Measurements from ENCODE around the gene TTLL1.
A peak's percentile ranks its signal among the peaks of the same experiment; 100 is the strongest.

Gene TTLL1

GRCh38 chr22:43009444-43009843, 79.7 kb downstream of the TTLL1 start:
- ChIA-PET POLR2A (no interaction called here), CTCF (interaction anchor here (1.4 kb wide), 1 partner anchor 24 kb away, joined by 4 read pairs; no protein-coding TSS in a partner anchor)
- H3K27me3 ChIP-seq (replicated peaks in 2 of 5; ENCODE audit: control insufficient read depth in 4 of 5, insufficient read depth in 5 of 5, low read length in 4 of 5) = no peaks in the 10 kb centered on the region
- 100% methylated on average over 2 of the region's 4 CpGs for WGBS (ENCODE audit: insufficient coverage)
- peaks cover 5 to 56% (median 35%) of the 10 kb centered on the region in 4 experiments for H3K4me1 ChIP-seq (ENCODE audit: control extremely low read depth in 1 of 4, control insufficient read depth in 4 of 4, insufficient read depth in 4 of 4, low read length in 3 of 4)
- no peak overlapping the region for H3K27ac ChIP-seq (ENCODE audit: insufficient read depth in 1 of 2, low read depth in 1 of 2, low read length in 2 of 2, poor library complexity in 1 of 2, severe bottlenecking in 2 of 2)
- no peaks in the 10 kb centered on the region for H3K36me3 ChIP-seq (ENCODE audit: control insufficient read depth in 4 of 4, insufficient read depth in 4 of 4, low read length in 3 of 4)
- H3K4me3 ChIP-seq (ENCODE audit: control insufficient read depth in 1 of 7, extremely low read depth in 1 of 7, insufficient read depth in 4 of 7, low read depth in 2 of 7, low read length in 6 of 7) = no peak overlapping the region
- DNase-seq = no peak
- H3K9me3 ChIP-seq (ENCODE audit: control extremely low read depth in 1 of 5, control insufficient read depth in 4 of 5, insufficient read depth in 2 of 5, low read depth in 1 of 5, low read length in 4 of 5) = no peaks in the 10 kb centered on the region

GRCh38 chr22:43008921-43009320, 80.3 kb downstream of the TTLL1 start:
- Histone ChIP-seq H3K27me3 (replicated peaks in 2 of 5; ENCODE audit: control insufficient read depth in 4 of 5, insufficient read depth in 5 of 5, low read length in 4 of 5) (no peaks in the 10 kb centered on the region), H3K27ac (ENCODE audit: insufficient read depth in 1 of 2, low read depth in 1 of 2, low read length in 2 of 2, poor library complexity in 1 of 2, severe bottlenecking in 2 of 2) (no peak overlapping the region), H3K4me1 (ENCODE audit: control extremely low read depth in 1 of 4, control insufficient read depth in 4 of 4, insufficient read depth in 4 of 4, low read length in 3 of 4) (peaks cover 5 to 59% (median 38%) of the 10 kb centered on the region in 4 experiments), H3K4me3 (ENCODE audit: control insufficient read depth in 1 of 7, extremely low read depth in 1 of 7, insufficient read depth in 4 of 7, low read depth in 2 of 7, low read length in 6 of 7) (no peak overlapping the region), H3K36me3 (ENCODE audit: control insufficient read depth in 4 of 4, insufficient read depth in 4 of 4, low read length in 3 of 4) (no peaks in the 10 kb centered on the region), H3K9me3 (ENCODE audit: control extremely low read depth in 1 of 5, control insufficient read depth in 4 of 5, insufficient read depth in 2 of 5, low read depth in 1 of 5, low read length in 4 of 5) (no peaks in the 10 kb centered on the region)
- DNase-seq = no peak
- 100% methylated on average over 1 of the region's 4 CpGs for WGBS (ENCODE audit: insufficient coverage)
- ChIA-PET POLR2A (no interaction called here), CTCF (interaction anchor here (1.4 kb wide), 1 partner anchor 25 kb away, joined by 4 read pairs; no protein-coding TSS in a partner anchor)

GRCh38 chr22:43008509-43008908, 80.7 kb downstream of the TTLL1 start:
- Histone ChIP-seq H3K27me3 (replicated peaks in 2 of 5; ENCODE audit: control insufficient read depth in 4 of 5, insufficient read depth in 5 of 5, low read length in 4 of 5) (no peaks in the 10 kb centered on the region), H3K4me3 (ENCODE audit: control insufficient read depth in 1 of 7, extremely low read depth in 1 of 7, insufficient read depth in 4 of 7, low read depth in 2 of 7, low read length in 6 of 7) (no peak overlapping the region), H3K9me3 (ENCODE audit: control extremely low read depth in 1 of 5, control insufficient read depth in 4 of 5, insufficient read depth in 2 of 5, low read depth in 1 of 5, low read length in 4 of 5) (no peaks in the 10 kb centered on the region), H3K36me3 (ENCODE audit: control insufficient read depth in 4 of 4, insufficient read depth in 4 of 4, low read length in 3 of 4) (no peaks in the 10 kb centered on the region), H3K4me1 (ENCODE audit: control extremely low read depth in 1 of 4, control insufficient read depth in 4 of 4, insufficient read depth in 4 of 4, low read length in 3 of 4) (peaks cover 5 to 59% (median 36%) of the 10 kb centered on the region in 4 experiments), H3K27ac (ENCODE audit: insufficient read depth in 1 of 2, low read depth in 1 of 2, low read length in 2 of 2, poor library complexity in 1 of 2, severe bottlenecking in 2 of 2) (no peak overlapping the region)
- POLR2A ChIA-PET = no interaction called here
- no CpG with 5 or more reads among the region's 4 CpGs for WGBS (ENCODE audit: insufficient coverage)
- DNase-seq = no peak
- CTCF ChIA-PET = interaction anchor here (1.3 to 1.4 kb wide), 2 partner anchors 25 to 188 kb away, joined by 3 to 4 read pairs; no protein-coding TSS in a partner anchor

GRCh38 chr22:43007519-43008102, 81.6 kb downstream of the TTLL1 start:
- Histone ChIP-seq H3K4me1 (ENCODE audit: control extremely low read depth in 1 of 4, control insufficient read depth in 4 of 4, insufficient read depth in 4 of 4, low read length in 3 of 4) (peaks cover under 1 to 58% (median 31%) of the 10 kb centered on the region in 4 experiments), H3K4me3 (ENCODE audit: control insufficient read depth in 1 of 7, extremely low read depth in 1 of 7, insufficient read depth in 4 of 7, low read depth in 2 of 7, low read length in 6 of 7) (no peak overlapping the region), H3K9me3 (ENCODE audit: control extremely low read depth in 1 of 5, control insufficient read depth in 4 of 5, insufficient read depth in 2 of 5, low read depth in 1 of 5, low read length in 4 of 5) (no peaks in the 10 kb centered on the region), H3K27ac (ENCODE audit: insufficient read depth in 1 of 2, low read depth in 1 of 2, low read length in 2 of 2, poor library complexity in 1 of 2, severe bottlenecking in 2 of 2) (no peak overlapping the region), H3K27me3 (replicated peaks in 2 of 5; ENCODE audit: control insufficient read depth in 4 of 5, insufficient read depth in 5 of 5, low read length in 4 of 5) (no peaks in the 10 kb centered on the region), H3K36me3 (ENCODE audit: control insufficient read depth in 4 of 4, insufficient read depth in 4 of 4, low read length in 3 of 4) (no peaks in the 10 kb centered on the region)
- peak; percentile 44 to 88 (median 82) for DNase-seq
- WGBS (ENCODE audit: insufficient coverage) = 89% methylated on average over 4 of the region's 5 CpGs
- ChIA-PET POLR2A (interaction anchor here (0.6 kb wide), 1 partner anchor 71 kb away, joined by 3 read pairs; no protein-coding TSS in a partner anchor), CTCF (interaction anchor here (1.1 to 1.6 kb wide), 3 partner anchors 81 to 187 kb away, joined by 3 to 6 read pairs (median 5); no protein-coding TSS in a partner anchor)

DNA sequence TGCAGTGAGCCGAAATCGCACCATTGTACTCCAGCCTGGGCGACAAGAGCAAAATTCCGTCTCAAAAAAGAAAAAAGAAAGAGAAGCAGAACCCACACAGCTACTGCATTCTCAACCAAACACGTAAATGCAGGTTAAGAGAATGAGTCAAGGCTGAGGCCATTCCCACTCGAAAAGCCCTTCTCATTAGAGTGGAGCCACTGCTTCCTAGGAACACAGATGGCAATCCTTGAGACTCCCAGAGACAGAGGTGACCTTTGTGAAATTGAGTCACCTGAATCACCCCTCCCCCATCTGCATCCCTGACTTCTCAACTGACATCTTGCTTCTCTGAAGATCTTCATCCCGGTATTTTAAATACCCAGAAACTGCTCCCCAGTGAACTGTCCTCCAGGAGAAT, 82.4 kb downstream of the TTLL1 start:
- no peak for DNase-seq
- Histone ChIP-seq H3K4me1 (ENCODE audit: control extremely low read depth in 1 of 4, control insufficient read depth in 4 of 4, insufficient read depth in 4 of 4, low read length in 3 of 4) (peaks cover 8 to 61% (median 36%) of the 10 kb centered on the region in 4 experiments), H3K4me3 (ENCODE audit: control insufficient read depth in 1 of 7, extremely low read depth in 1 of 7, insufficient read depth in 4 of 7, low read depth in 2 of 7, low read length in 6 of 7) (no peak overlapping the region), H3K9me3 (ENCODE audit: control extremely low read depth in 1 of 5, control insufficient read depth in 4 of 5, insufficient read depth in 2 of 5, low read depth in 1 of 5, low read length in 4 of 5) (no peaks in the 10 kb centered on the region), H3K27me3 (replicated peaks in 2 of 5; ENCODE audit: control insufficient read depth in 4 of 5, insufficient read depth in 5 of 5, low read length in 4 of 5) (no peaks in the 10 kb centered on the region), H3K27ac (ENCODE audit: insufficient read depth in 1 of 2, low read depth in 1 of 2, low read length in 2 of 2, poor library complexity in 1 of 2, severe bottlenecking in 2 of 2) (no peak overlapping the region), H3K36me3 (ENCODE audit: control insufficient read depth in 4 of 4, insufficient read depth in 4 of 4, low read length in 3 of 4) (no peaks in the 10 kb centered on the region)
- WGBS (ENCODE audit: insufficient coverage) = 98% methylated on average over 5 of the region's 7 CpGs
- ChIA-PET CTCF (interaction anchor here (1.6 kb wide), 1 partner anchor 80 kb away, joined by 6 read pairs; no protein-coding TSS in a partner anchor), POLR2A (no interaction called here)

GRCh38 chr22:43006016-43006505, 83.1 kb downstream of the TTLL1 start:
- H3K4me1 ChIP-seq (ENCODE audit: control extremely low read depth in 1 of 4, control insufficient read depth in 4 of 4, insufficient read depth in 4 of 4, low read length in 3 of 4) = peaks cover 11 to 68% (median 43%) of the 10 kb centered on the region in 4 experiments
- H3K4me3 ChIP-seq (ENCODE audit: control insufficient read depth in 1 of 7, extremely low read depth in 1 of 7, insufficient read depth in 4 of 7, low read depth in 2 of 7, low read length in 6 of 7) = no peak overlapping the region
- H3K36me3 ChIP-seq (ENCODE audit: control insufficient read depth in 4 of 4, insufficient read depth in 4 of 4, low read length in 3 of 4) = no peaks in the 10 kb centered on the region
- ChIA-PET CTCF (no interaction called here), POLR2A (no interaction called here)
- H3K27ac ChIP-seq (ENCODE audit: insufficient read depth in 1 of 2, low read depth in 1 of 2, low read length in 2 of 2, poor library complexity in 1 of 2, severe bottlenecking in 2 of 2) = no peak overlapping the region
- DNase-seq = no peak
- WGBS (ENCODE audit: insufficient coverage) = 100% methylated on average over 3 of the region's 5 CpGs
- H3K9me3 ChIP-seq (ENCODE audit: control extremely low read depth in 1 of 5, control insufficient read depth in 4 of 5, insufficient read depth in 2 of 5, low read depth in 1 of 5, low read length in 4 of 5) = no peaks in the 10 kb centered on the region
- no peaks in the 10 kb centered on the region for H3K27me3 ChIP-seq (replicated peaks in 2 of 5; ENCODE audit: control insufficient read depth in 4 of 5, insufficient read depth in 5 of 5, low read length in 4 of 5)

GRCh38 chr22:43005106-43005505, 84.1 kb downstream of the TTLL1 start:
- H3K4me1 ChIP-seq (ENCODE audit: control extremely low read depth in 1 of 4, control insufficient read depth in 4 of 4, insufficient read depth in 4 of 4, low read length in 3 of 4) = peaks cover 11 to 78% (median 52%) of the 10 kb centered on the region in 4 experiments
- H3K9me3 ChIP-seq (ENCODE audit: control extremely low read depth in 1 of 5, control insufficient read depth in 4 of 5, insufficient read depth in 2 of 5, low read depth in 1 of 5, low read length in 4 of 5) = no peaks in the 10 kb centered on the region
- no peak overlapping the region for H3K27ac ChIP-seq (ENCODE audit: insufficient read depth in 1 of 2, low read depth in 1 of 2, low read length in 2 of 2, poor library complexity in 1 of 2, severe bottlenecking in 2 of 2)
- no peaks in the 10 kb centered on the region for H3K27me3 ChIP-seq (replicated peaks in 2 of 5; ENCODE audit: control insufficient read depth in 4 of 5, insufficient read depth in 5 of 5, low read length in 4 of 5)
- peak in 1 of 3 donors; percentile 21 for DNase-seq
- ChIA-PET POLR2A (interaction anchor here (0.6 kb wide), 1 partner anchor 222 kb away, joined by 4 read pairs; no protein-coding TSS in a partner anchor), CTCF (interaction anchor here (0.7 to 1.7 kb wide), 3 partner anchors 8 to 15 kb away, joined by 3 to 5 read pairs (median 4); no protein-coding TSS in a partner anchor)
- H3K36me3 ChIP-seq (ENCODE audit: control insufficient read depth in 4 of 4, insufficient read depth in 4 of 4, low read length in 3 of 4) = no peaks in the 10 kb centered on the region
- H3K4me3 ChIP-seq (ENCODE audit: control insufficient read depth in 1 of 7, extremely low read depth in 1 of 7, insufficient read depth in 4 of 7, low read depth in 2 of 7, low read length in 6 of 7) = no peak overlapping the region
- 100% methylated on average over 1 of the region's 2 CpGs for WGBS (ENCODE audit: insufficient coverage)
